Measurements from ENCODE around the gene CEP85L. TPM values are rescaled to one million over a fixed set of nuclear protein-coding genes. Genes with fewer than 3 reads are reported as not detected.
A peak's percentile ranks its signal among the peaks of the same experiment; 100 is the strongest.

The CEP85L gene
- total and polyA plus RNA-seq, 10 of the 15 experiments (the other 5 are each of a cell fraction or from before 2014, with no cell fraction given): 1.8 to 10.9 (median 7.1) TPM

DNA sequence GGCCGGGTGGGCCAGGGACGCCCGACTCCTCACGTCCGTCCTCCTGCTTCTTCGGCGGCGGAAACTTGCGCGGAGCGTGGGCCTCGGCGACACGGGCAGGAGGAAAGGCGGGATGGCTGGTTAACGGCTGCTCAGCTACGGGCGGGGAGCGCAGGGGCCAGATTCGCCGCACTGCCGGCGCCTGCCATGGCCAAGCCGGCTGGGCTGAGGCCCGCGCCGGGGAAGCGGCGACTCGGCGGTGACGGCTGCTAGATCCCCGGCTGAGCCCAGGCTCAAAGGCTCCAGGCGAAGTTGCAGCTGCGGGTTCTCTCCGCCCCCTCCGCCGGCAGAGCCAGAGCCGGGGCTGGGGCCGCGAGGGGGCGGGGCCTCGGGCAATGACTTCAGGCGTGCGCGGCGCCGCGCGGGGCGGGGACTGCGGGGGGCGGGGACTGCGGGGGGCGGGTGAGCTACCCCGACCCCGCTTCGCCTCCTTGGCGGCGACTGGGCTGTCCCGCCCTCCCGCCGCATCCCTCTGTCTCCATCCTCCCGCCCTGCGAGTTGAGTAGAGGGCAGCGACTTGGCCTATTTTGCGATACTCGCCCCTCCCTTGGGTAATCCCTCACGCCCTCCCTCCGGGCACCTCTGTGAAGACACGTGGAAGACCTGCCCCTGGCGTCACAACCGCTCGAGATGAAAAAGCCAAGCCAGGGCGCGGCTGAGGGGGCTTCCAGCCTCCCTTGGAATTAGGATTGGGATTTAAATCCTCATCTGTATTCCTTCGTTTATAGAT lies at the start of gene CEP85L (continued):
- TF ChIP-seq IKZF1 (conservative IDR thresholded peaks at IDR 0.05) (peak; percentile 50), SIN3A (IDR thresholded peaks at IDR 0.05; ENCODE audit: low read depth, low read length) (no peak), SMARCA5 (IDR thresholded peaks at IDR 0.05) (0 out of 2 replicates have a peak, but pooled peaks have one; percentile 29), TAF1 (IDR thresholded peaks at IDR 0.05; ENCODE audit: borderline replicate concordance, low read depth, low read length) (peak; percentile 42; the same call in 1 of the 2 replicates), POLR2A (IDR thresholded peaks at IDR 0.05; ENCODE audit: low read depth, low read length) (peak; percentile 90), PML (IDR thresholded peaks at IDR 0.05; ENCODE audit: low read length) (peak; percentile 21; the same call in 1 of the 2 replicates), BACH1 (IDR thresholded peaks at IDR 0.05; ENCODE audit: borderline replicate concordance) (peak; percentile 45), RUNX3 (IDR thresholded peaks at IDR 0.05; ENCODE audit: low read length) (peak; percentile 33), CREM (IDR thresholded peaks at IDR 0.05; ENCODE audit: low read depth) (peak; percentile 58; the same call in 1 of the 2 replicates), SREBF1 (IDR thresholded peaks at IDR 0.05; ENCODE audit: low read length) (no peak), CREB1 (IDR thresholded peaks at IDR 0.05; ENCODE audit: low read depth) (peak; percentile 72)

DNA sequence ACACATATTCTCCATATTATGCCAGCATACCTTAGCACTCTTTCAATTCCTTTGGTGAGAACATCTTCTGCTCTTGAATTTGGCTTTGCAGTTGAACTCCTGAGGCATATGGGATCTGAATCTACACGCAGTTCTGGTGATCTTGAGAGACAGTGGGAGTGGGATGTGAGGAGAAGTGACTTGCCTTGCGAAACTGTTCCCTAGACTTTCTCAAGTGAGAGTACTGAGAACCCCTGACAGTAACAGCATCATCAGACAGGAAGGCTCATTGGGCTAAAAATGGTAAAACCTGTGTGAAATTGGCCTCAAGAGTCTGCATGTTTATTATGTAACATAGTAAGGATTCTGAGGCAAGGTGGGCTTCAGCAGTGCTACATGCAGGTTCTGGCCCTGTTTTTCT lies 49.1 kb upstream of the CEP85L start:
- intact Hi-C loops (cut with micrococcal nuclease; ENCODE audit: unreplicated experiment) (no loop called here), in situ Hi-C loops (cut with MboI) (no loop called here)
- ChIA-PET CTCF (no interaction called here), RAD21 (ENCODE audit: unreplicated experiment) (no interaction called here), POLR2A (no interaction called here), SMC1A (ENCODE audit: uncharacterized antibody, unreplicated experiment) (no interaction called here)
- H3K27me3 ChIP-seq (replicated peaks in 1 of 2; ENCODE audit: control insufficient read depth in 2 of 2, insufficient read depth in 2 of 2, low read length in 1 of 2): no peaks in the 10 kb centered on the region
- WGBS (ENCODE audit: insufficient coverage, insufficient replicate concordance, low lambda C conversion rate, missing lambda C conversion rate): 54% methylated on average over 2 of the region's 2 CpGs
- H3K9ac ChIP-seq (ENCODE audit: control insufficient read depth, insufficient read depth, low read length): no peak overlapping the region
- no peaks in the 10 kb centered on the region for H3K9me3 ChIP-seq (replicated peaks; ENCODE audit: control insufficient read depth, insufficient read depth, low read length)
- ATAC-seq (no peak), DNase-seq (ENCODE audit: low read depth, low spot score) (no peak), FAIRE-seq (no peak)
- H2AFZ ChIP-seq (ENCODE audit: control insufficient read depth, low read depth, low read length): no peak overlapping the region
- no peak overlapping the region for H3K4me3 ChIP-seq
- peaks cover 4% of the 10 kb centered on the region for H3K79me2 ChIP-seq (ENCODE audit: control insufficient read depth, insufficient read depth, low read length)
- peaks cover 17% of the 10 kb centered on the region for H3K4me1 ChIP-seq (ENCODE audit: control insufficient read depth, insufficient read depth, low read length)
- H3K36me3 ChIP-seq (ENCODE audit: control insufficient read depth in 2 of 2, insufficient read depth in 2 of 2, low read length in 1 of 2): no peaks in the 10 kb centered on the region
- H4K20me1 ChIP-seq (ENCODE audit: control insufficient read depth, insufficient read depth): no peaks in the 10 kb centered on the region
- no TSS peak for BruUV-seq (replicated peaks)
- H3K27ac ChIP-seq (ENCODE audit: control insufficient read depth, insufficient read depth): no peak overlapping the region
- H3K4me2 ChIP-seq (ENCODE audit: control insufficient read depth, insufficient read depth): no peak overlapping the region
- TF ChIP-seq KLF5 (IDR thresholded peaks at IDR 0.05; ENCODE audit: partially characterized antibody) (no peak), CHD2 (IDR thresholded peaks at IDR 0.05; ENCODE audit: borderline replicate concordance, low read depth, low read length) (no peak), CREM (IDR thresholded peaks at IDR 0.05; ENCODE audit: low read depth) (no peak), TCF3 (IDR thresholded peaks at IDR 0.05; ENCODE audit: borderline replicate concordance, insufficient read depth, low read depth, low read length) (no peak), RFX5 (IDR thresholded peaks at IDR 0.05; ENCODE audit: low read depth, low read length) (no peak), GABPA (IDR thresholded peaks at IDR 0.05; ENCODE audit: low read depth) (no peak), ZNF274 (IDR thresholded peaks at IDR 0.05; ENCODE audit: insufficient read depth, insufficient read length) (no peak), BACH1 (IDR thresholded peaks at IDR 0.05; ENCODE audit: borderline replicate concordance) (no peak), YY1 (IDR thresholded peaks at IDR 0.05; ENCODE audit: low read depth, low read length) (no peak), ZNF622 (IDR thresholded peaks at IDR 0.05) (no peak), HCFC1 (IDR thresholded peaks at IDR 0.05; ENCODE audit: low read length) (no peak), STAT1 (conservative IDR thresholded peaks at IDR 0.05) (no peak), MEF2A (IDR thresholded peaks at IDR 0.05; ENCODE audit: insufficient read depth, low read depth, low read length) (no peak)
- TF ChIP-seq, protein P1, sequence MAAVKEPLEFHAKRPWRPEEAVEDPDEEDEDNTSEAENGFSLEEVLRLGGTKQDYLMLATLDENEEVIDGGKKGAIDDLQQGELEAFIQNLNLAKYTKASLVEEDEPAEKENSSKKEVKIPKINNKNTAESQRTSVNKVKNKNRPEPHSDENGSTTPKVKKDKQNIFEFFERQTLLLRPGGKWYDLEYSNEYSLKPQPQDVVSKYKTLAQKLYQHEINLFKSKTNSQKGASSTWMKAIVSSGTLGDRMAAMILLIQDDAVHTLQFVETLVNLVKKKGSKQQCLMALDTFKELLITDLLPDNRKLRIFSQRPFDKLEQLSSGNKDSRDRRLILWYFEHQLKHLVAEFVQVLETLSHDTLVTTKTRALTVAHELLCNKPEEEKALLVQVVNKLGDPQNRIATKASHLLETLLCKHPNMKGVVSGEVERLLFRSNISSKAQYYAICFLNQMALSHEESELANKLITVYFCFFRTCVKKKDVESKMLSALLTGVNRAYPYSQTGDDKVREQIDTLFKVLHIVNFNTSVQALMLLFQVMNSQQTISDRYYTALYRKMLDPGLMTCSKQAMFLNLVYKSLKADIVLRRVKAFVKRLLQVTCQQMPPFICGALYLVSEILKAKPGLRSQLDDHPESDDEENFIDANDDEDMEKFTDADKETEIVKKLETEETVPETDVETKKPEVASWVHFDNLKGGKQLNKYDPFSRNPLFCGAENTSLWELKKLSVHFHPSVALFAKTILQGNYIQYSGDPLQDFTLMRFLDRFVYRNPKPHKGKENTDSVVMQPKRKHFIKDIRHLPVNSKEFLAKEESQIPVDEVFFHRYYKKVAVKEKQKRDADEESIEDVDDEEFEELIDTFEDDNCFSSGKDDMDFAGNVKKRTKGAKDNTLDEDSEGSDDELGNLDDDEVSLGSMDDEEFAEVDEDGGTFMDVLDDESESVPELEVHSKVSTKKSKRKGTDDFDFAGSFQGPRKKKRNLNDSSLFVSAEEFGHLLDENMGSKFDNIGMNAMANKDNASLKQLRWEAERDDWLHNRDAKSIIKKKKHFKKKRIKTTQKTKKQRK (IDR thresholded peaks at IDR 0.05; ENCODE audit: low read depth, low read length): no peak

Data from GM12878 (cell line).